KOPT-K1 (cell line): ENCODE measurements around the gene COL12A1.

Experiments used
- H3K27ac ChIP-seq: fragments of 200-600 bp; sonication (generic); 2 replicates; pipeline ENCODE4 v1.5.1; 2016; ENCODE audit warnings: antibody characterized with exemption, mild to moderate bottlenecking, low read depth, low read length; ENCODE audit not compliant: poor library complexity, severe bottlenecking
- H3K36me3 ChIP-seq: fragments of 200-600 bp; sonication (generic); 2 replicates; pipeline ENCODE4 v1.5.1; 2017; ENCODE audit warnings: antibody characterized with exemption, mild to moderate bottlenecking, low read length, moderate library complexity; ENCODE audit not compliant: insufficient read depth
- H3K9me3 ChIP-seq: fragments of 200-600 bp; sonication (generic); 2 replicates; pipeline ENCODE4 v1.5.1; 2017; ENCODE audit warnings: antibody characterized with exemption, low read length, mild to moderate bottlenecking; ENCODE audit not compliant: insufficient read depth, poor library complexity, severe bottlenecking

Gene COL12A1

DNA sequence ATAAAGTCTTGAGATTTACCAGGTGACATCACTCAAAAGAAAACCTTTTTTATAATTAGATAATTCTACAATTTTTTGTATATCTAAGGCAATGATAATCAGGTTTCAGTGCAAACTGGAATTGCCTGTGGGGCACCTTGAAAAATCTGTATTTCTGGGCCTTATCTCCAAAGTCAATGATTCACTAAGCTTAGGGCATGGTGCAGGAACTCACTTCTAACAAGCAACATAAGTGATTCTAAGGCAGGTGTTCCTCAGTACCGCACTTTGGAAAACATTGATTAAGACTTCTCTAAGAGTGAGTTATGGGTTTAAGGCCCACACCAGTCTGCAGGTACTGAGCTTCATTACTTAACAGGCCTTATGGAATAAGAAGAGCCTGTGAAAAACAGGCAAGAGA lies 115.3 kb downstream of the COL12A1 start:
- H3K27ac ChIP-seq, result no peak overlapping the region
- H3K36me3 ChIP-seq, result no peaks in the 10 kb centered on the region
- no peaks in the 10 kb centered on the region for H3K9me3 ChIP-seq

DNA sequence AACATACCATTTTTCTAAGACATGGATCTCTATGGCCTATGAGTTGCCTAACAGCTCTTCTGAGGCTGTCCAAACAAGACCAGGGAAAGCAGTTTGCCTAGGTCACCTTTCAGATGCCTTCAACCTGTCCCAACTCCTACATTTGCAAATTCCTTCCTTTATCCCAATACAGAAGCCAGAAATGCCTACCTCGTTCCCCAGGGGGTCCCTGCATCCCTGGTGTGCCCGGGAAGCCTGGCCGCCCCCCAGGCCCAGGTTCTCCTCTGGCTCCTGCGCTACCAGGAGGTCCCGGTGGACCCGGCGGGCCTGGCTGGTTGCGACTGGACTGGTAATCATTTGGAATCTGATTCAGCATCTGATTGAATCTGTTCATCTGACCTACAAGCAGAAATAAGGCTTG lies 115.9 kb downstream of the COL12A1 start:
- no peak overlapping the region for H3K27ac ChIP-seq
- no peaks in the 10 kb centered on the region for H3K36me3 ChIP-seq

DNA sequence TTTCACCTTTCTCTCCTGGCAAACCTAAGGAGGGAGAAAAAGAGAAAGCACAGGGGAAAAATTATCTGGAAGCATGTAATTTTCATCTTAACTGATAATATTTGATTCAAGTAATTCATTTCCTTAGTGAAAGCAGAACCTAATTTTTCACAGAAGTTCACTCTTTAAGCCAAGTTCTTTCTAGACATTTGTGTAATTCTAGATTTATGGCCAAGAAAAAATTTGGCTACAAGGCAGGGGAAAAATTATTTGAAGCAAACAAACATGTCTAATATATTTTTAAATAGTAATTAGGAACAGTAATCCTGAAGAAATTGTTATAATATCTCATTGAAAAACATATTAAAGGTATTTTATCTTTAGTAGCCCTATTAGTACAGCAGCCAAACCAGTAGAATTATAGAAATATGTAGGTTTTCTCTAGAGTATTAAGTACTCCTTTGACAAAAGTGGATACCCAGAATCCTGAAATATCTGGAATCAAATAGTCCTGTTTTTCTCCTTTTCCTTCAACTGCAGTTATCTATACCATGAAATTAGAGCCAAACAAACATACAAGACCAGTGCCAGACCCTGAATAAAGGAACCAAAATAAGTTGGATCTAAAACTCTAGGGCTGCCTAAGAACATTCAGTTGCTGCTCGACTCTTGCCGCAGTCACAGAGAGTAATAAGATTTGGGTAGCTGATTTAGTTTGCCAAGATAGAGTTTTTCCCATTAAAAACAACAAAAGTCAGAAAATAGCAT lies 116.5 kb downstream of the COL12A1 start:
- H3K36me3 ChIP-seq, result no peaks in the 10 kb centered on the region

More for the DNA sequence above, 115.9 kb downstream of the COL12A1 start:
- no peaks in the 10 kb centered on the region for H3K9me3 ChIP-seq

DNA sequence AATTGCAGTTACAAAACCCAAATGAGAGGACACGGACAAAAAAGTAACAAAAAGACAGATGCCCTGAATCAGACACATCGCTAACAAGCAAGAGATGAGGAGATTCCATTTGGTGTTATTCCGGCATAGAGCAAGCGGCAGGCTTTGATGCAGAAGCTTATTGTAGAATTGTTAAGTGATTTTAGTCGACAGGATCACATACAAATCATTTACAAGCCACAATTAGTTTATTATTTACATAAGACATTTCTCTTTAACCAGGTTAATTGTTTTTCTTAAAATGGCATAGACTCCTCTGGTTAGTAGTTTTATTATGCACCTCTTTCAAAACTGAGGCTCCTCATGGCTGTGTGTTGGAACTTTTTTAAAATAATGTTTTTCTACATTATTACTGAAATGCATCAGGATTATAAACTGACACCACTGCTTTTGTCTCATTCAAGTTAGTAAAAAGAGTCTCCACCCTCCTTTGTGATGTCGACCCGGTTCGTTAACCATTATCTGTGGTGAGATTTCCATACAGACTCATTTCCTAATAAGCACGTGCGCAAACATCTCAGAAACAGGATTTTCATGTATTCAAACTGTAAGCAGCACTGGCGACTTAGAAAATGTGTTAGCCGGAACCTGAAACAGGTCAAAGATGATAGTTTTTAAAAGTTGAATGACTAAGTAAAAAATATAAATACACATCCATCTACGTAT lies 119.8 kb downstream of the COL12A1 start:
- Histone ChIP-seq H3K36me3 (no peaks in the 10 kb centered on the region), H3K27ac (no peak overlapping the region), H3K9me3 (no peaks in the 10 kb centered on the region)

More for the DNA sequence above, 116.5 kb downstream of the COL12A1 start:
- no peak overlapping the region for H3K27ac ChIP-seq
- no peaks in the 10 kb centered on the region for H3K9me3 ChIP-seq

DNA sequence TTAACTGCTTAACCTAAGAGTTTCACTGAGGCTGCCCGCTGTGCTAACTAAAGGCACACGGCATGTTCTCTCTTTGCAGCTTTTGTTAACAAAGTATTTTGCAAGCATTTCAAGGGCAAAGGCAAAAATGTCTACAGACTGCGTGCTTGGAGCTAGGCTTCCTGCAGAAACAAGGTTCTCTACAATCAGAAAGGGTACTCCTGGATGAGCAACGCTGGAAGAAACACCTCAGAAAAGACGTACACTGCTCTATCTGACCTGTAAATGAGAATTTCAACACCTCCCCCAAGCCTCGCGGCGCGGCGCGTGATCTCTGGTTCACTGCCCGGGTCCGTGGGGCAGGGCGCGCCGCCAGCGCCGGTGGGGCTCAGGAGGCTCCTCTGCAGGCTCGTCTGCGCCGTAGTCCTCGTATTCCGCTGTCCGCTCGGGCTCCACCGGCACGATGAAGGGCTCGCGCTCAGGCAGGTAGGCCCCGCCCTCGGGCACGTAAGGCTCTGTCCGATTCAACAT lies 120.9 kb downstream of the COL12A1 start:
- H3K27ac ChIP-seq, result no peak overlapping the region
- H3K9me3 ChIP-seq, result no peaks in the 10 kb centered on the region
- H3K36me3 ChIP-seq, result no peaks in the 10 kb centered on the region

DNA sequence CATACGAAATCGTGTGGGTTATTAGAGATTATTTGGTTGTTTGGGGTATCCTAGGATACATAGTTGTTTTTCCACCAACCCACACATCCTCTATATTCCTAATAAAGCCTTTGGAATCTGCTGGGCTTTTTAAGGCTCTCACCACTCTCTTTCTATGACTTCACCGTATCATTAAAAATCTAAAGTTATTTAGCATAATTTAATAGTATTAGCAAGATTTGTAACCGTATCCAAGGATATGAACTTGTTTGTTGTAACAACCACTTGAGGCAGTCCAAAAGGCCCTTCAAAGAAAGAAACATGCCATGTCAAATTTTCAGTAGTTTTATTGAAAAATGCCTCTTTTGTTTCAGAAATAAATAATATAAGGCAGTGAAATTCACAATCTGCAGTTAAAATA lies 121.8 kb downstream of the COL12A1 start:
- H3K9me3 ChIP-seq, result no peaks in the 10 kb centered on the region
- H3K36me3 ChIP-seq, result no peaks in the 10 kb centered on the region
- no peak overlapping the region for H3K27ac ChIP-seq

DNA sequence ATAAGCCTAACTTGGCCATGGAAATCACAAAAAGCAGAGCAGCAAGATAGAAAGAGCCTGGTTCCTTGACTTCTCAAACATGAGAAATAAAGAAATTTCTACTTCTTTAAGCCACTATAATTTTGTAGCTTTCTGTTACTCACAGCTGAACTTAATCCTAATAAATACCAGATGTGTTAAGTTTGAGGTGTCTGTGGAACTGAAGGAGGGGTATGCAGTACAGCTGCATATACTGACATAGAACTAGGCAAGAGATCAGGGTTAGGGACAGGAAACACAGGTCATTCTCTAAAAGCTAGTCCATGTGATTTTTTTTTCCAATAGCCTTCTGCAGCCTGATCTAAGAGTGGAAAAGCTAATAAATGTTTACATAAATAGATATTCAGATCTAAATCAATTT lies 123.9 kb downstream of the COL12A1 start:
- Histone ChIP-seq H3K9me3 (no peaks in the 10 kb centered on the region), H3K27ac (no peak overlapping the region), H3K36me3 (no peaks in the 10 kb centered on the region)

DNA sequence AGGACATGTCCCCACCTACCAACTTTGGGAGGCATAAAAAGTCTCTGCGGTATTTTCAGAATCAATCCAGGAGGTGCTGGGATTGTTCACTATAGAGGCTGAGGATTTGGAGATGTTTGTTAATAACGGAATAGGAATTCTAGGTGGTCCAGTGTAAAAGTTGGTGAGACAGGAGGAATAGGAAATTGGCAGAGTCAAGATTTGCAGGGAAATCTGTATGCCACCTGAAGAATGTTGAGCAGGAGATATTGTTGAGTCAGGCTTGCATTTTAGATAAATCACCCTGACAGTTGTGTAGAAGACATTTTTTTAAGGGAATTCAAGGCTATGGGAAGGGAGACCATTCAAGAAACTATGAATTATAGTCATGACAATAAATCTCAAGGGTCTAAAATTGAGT lies 124.8 kb downstream of the COL12A1 start:
- no peaks in the 10 kb centered on the region for H3K9me3 ChIP-seq
- H3K27ac ChIP-seq, result no peak overlapping the region
- H3K36me3 ChIP-seq, result no peaks in the 10 kb centered on the region

DNA sequence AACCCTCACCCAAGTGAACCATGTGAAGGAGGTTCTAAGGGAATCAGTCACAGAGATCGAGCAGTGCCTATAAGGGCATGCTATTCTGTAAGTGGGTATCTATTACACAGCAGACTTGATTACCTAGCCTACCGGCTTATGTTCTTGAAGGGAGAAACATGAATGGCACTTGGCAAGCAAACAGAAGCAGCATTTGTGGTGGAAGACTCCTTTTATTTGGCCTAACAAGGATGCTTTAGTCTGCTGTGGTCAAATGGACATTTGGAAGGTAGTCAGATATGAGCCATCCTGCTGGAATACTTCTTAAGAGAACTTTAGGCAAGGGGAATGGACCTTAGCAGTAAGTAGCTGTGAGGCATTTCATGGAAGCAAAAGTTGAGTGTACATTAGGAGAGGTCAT lies 126.3 kb downstream of the COL12A1 start:
- Histone ChIP-seq H3K9me3 (no peaks in the 10 kb centered on the region), H3K27ac (no peak overlapping the region), H3K36me3 (no peaks in the 10 kb centered on the region)

DNA sequence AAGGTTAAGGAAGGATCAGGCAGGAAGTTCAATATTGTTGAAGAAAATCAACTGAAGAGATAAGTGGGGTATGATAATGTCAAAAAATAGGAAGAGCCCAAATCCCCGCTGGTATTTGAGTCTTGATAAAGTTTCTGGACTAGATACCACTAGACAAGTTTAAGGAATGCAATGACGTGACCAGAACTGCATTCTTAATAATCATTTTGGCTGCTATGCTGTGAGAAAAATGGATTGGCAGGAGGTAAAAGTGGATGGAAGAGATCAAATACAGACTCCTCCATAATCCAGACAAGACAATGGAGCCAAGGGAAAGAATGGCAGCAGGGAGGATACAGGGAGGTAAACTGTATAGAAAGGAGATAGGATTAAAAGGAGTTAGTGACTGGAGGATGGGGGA lies 128.2 kb downstream of the COL12A1 start:
- Histone ChIP-seq H3K36me3 (no peaks in the 10 kb centered on the region), H3K27ac (no peak overlapping the region), H3K9me3 (no peaks in the 10 kb centered on the region)

DNA sequence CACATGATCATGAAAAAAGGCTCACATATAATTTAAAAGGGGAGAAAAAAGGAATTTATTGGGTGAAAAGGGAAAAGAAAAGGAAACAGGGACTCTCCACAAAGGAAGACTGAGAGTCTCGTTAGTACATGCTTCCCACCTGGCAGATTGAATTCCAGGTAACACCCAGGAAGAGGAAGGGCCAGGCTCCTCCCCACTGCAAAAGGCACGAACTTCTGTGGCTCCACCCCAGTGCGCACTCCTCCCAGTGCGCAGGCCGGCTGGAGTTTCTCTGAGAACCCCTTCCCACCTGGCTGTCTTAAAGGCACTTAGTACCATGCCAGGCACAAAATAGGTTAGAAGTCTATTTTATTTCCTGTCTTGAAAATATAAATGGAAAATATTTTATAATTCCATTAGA lies 129.8 kb downstream of the COL12A1 start:
- H3K36me3 ChIP-seq, result no peaks in the 10 kb centered on the region
- no peaks in the 10 kb centered on the region for H3K9me3 ChIP-seq
- no peak overlapping the region for H3K27ac ChIP-seq

DNA sequence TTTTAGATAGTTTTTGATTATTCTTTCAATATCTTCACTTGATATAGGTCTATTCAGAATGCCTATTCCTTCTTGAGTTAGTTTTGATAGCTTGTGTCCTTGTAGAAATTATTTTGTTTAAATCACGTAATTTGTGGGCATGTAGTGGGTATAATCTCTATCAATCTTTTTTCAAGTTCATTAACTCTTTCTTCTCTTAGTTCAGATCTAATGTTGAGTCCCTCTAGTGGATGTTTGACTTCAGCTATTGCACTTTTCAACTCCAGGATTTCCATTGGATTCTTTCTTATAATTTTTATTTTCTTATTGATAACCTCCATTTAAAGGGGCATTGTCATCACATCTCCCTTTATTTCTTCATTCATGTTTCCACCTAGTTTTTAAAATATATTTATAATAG lies 135.6 kb downstream of the COL12A1 start:
- H3K36me3 ChIP-seq, result no peaks in the 10 kb centered on the region
- H3K27ac ChIP-seq, result no peak overlapping the region
- H3K9me3 ChIP-seq, result no peaks in the 10 kb centered on the region

DNA sequence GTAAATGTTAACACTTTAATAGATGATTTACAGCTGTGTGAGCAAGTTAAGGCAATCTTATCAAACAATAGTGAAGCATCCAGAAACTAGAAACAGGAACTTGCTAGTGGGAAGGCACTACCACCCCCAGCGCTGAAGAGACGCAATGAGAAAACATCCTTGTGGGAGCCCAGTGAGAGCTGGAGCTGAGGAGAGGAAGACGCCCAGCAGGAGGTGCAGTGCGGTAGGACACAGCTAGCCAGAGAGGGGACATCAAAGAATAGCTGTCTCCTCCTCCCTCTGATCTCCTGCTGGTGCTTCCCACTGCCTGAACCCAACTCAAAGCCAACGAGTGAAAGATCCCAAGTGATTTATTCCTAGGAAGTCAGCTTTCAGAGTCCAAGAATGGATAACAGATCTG lies 140.3 kb downstream of the COL12A1 start:
- Histone ChIP-seq H3K27ac (no peak overlapping the region), H3K9me3 (no peaks in the 10 kb centered on the region), H3K36me3 (no peaks in the 10 kb centered on the region)

DNA sequence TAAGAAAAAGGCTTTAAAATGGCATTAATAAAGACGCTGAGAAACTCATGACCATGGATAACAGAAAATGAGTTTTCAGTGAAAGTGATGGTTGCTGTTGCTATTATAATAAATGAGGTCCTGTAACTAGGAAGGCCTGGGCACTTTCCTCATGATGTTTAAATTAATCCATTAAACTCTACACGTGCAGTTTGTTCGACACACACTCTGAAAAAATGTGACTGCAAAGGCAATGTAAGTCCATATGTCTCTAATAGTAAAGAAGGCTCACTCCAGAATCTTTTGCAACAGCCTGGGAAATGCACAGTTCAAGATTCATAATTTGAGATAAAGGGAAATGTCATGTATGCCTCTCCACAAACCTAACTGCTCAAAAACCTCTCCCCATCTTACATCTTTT lies 153.4 kb downstream of the COL12A1 start:
- H3K36me3 ChIP-seq, result no peaks in the 10 kb centered on the region
- no peaks in the 10 kb centered on the region for H3K9me3 ChIP-seq
- no peak overlapping the region for H3K27ac ChIP-seq

DNA sequence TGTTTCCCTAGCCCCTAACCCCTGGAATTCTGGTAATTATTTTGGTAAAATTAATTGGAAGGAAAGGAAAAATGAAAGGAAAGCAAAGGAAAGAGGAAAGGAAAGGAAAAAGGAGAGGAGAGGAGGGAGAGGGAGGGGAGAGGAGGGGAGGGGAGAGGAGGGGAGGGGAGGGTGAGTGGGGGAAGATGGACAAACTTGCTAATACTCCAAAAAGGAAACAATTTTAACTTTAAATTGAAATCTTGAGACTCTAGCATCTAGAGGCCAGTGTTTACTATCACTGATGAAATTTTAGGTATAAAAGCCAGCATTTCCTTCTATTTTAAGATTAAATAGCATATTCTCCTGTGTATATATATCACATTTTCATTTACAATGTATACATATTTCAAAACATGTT lies 156.5 kb downstream of the COL12A1 start:
- H3K36me3 ChIP-seq, result no peaks in the 10 kb centered on the region
- no peaks in the 10 kb centered on the region for H3K9me3 ChIP-seq
- no peak overlapping the region for H3K27ac ChIP-seq

DNA sequence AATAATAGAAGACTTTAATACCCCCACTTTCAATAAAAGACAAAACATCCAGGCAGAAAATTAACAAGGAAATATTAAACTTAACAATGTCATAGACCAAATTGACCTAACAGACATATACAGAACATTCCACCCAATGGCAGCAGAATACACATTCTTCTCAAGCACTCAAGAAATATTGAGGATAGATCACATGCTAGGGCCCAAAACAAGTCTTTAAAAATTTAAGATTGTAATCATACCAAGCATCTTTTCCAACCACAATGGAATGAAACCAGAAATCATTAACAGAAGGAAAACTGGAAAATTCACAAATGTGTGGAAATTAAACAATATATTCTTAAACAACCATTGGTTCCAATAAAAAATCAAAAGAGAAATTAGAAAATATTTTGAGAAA lies 161.0 kb downstream of the COL12A1 start:
- H3K9me3 ChIP-seq, result no peaks in the 10 kb centered on the region
- no peaks in the 10 kb centered on the region for H3K36me3 ChIP-seq
- no peak overlapping the region for H3K27ac ChIP-seq
